SK-N-SH treated with all-trans-retinoic acid at 6 μM for 48 hours (cell line): ENCODE data around the gene HSPA9.

Experiments
- ARNTL ChIP-seq: fragments of 450-650 bp; formaldehyde crosslinking; IDR thresholded peaks from 2 replicates; pipeline ENCODE4 v1.5.0; 2020; ENCODE audit warnings: low read depth, mild to moderate bottlenecking, moderate library complexity, borderline replicate concordance
- ESRRG ChIP-seq: fragments of 250-450 bp; sonication (Bioruptor Pico); IDR thresholded peaks from 2 replicates; pipeline ENCODE4 v1.6.1; 2021; ENCODE audit warnings: mild to moderate bottlenecking
- GLIS3 ChIP-seq: fragments of 250-450 bp; sonication (Bioruptor Pico); IDR thresholded peaks from 2 replicates; pipeline ENCODE4 v1.5.0; 2020; ENCODE audit warnings: mild to moderate bottlenecking, moderate library complexity
- ISL1 ChIP-seq: fragments of 250-450 bp; sonication (Bioruptor Pico); IDR thresholded peaks from 2 replicates; pipeline ENCODE4 v2.1.2; 2022; ENCODE audit warnings: mild to moderate bottlenecking, moderate library complexity
- OSR1 ChIP-seq: fragments of 250-450 bp; sonication (Bioruptor Pico); IDR thresholded peaks from 2 replicates; pipeline ENCODE4 v1.8.0; 2022; ENCODE audit warnings: moderate library complexity, mild to moderate bottlenecking, inconsistent platforms
- PATZ1 ChIP-seq: fragments of 250-450 bp; sonication (Bioruptor Pico); IDR thresholded peaks from 2 replicates; pipeline ENCODE4 v1.8.0; 2020; ENCODE audit warnings: mild to moderate bottlenecking, moderate library complexity, borderline replicate concordance
- RARB ChIP-seq: fragments of 250-450 bp; sonication (Bioruptor Pico); IDR thresholded peaks from 2 replicates; pipeline ENCODE4 v1.8.0; 2021; ENCODE audit warnings: mild to moderate bottlenecking, moderate library complexity
- TOX ChIP-seq: fragments of 250-450 bp; sonication (Bioruptor Pico); IDR thresholded peaks from 2 replicates; pipeline ENCODE4 v1.8.0; 2021; ENCODE audit warnings: mild to moderate bottlenecking, moderate library complexity, borderline replicate concordance
- ZFP30 ChIP-seq: fragments of 450-650 bp; formaldehyde crosslinking; IDR thresholded peaks from 2 replicates; pipeline ENCODE4 v1.5.0; 2022; ENCODE audit warnings: mild to moderate bottlenecking, moderate library complexity
- ZNF565 ChIP-seq: fragments of 450-650 bp; formaldehyde crosslinking; conservative IDR thresholded peaks from 2 replicates; pipeline ENCODE4 v1.5.0; 2020; ENCODE audit warnings: low read depth, mild to moderate bottlenecking, moderate library complexity
- TF ChIP-seq, protein P1 (sequence below): fragments of 250-450 bp; sonication (Bioruptor Pico); IDR thresholded peaks from 2 replicates; pipeline ENCODE4 v1.5.1; 2020; ENCODE audit warnings: low read depth, mild to moderate bottlenecking, moderate library complexity

DNA sequence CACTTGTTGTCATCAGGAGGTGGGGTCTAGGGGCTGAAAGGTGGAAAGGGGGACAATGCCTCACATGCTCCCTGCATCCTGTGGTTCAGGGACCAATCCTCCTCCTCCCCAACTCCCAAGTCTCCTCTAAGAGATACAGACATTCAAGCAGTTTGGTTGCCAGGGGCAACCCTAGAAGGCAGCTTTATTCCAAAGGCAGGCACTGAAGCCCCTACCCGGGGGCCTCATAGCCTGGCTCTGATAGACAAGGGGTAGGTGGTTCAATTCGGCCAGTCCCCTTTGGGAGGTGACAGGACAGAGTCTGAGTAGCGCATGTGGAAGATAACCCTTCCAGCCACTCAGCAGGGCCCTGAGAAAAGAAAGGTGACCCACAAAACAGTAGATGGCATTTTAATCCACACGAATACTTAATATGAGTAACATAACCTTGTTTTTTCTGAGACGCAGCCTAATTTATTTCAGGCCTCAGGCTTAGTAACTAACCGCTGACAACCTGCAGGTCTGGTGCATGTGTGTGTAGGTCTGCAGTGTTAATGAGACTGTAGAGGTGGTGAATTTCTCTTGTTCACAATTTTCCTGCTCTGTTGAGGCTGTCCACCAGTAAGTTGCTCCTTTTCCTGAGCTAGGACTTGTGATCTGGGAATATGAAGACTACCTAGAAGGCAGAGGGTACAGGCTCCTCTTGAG, 31.3 kb upstream of the HSPA9 start:
- no peak for TF ChIP-seq PATZ1 (CRISPR knock-in tag)
- no peak for TF ChIP-seq ZNF565 (CRISPR knock-in tag)
- TF ChIP-seq RARB (CRISPR knock-in tag), result no peak
- TF ChIP-seq ZFP30, result no peak
- no peak for TF ChIP-seq ARNTL (CRISPR knock-in tag)
- TF ChIP-seq ISL1 (CRISPR knock-in tag), result no peak
- TF ChIP-seq ESRRG (CRISPR knock-in tag), result no peak
- TF ChIP-seq TOX, result no peak
- TF ChIP-seq, protein P1, sequence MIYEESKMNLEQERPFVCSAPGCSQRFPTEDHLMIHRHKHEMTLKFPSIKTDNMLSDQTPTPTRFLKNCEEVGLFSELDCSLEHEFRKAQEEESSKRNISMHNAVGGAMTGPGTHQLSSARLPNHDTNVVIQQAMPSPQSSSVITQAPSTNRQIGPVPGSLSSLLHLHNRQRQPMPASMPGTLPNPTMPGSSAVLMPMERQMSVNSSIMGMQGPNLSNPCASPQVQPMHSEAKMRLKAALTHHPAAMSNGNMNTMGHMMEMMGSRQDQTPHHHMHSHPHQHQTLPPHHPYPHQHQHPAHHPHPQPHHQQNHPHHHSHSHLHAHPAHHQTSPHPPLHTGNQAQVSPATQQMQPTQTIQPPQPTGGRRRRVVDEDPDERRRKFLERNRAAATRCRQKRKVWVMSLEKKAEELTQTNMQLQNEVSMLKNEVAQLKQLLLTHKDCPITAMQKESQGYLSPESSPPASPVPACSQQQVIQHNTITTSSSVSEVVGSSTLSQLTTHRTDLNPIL (CRISPR knock-in tag), result no peak
- TF ChIP-seq GLIS3, result no peak
- no peak for TF ChIP-seq OSR1 (CRISPR knock-in tag)
